CMK (cell line): ENCODE results near the gene NPHP4.
"Not testable (repeated sequence)": the region's sequence is repeated elsewhere in the genome, so short reads cannot be mapped to it uniquely, and the experiment has no call there.

Experiments
- DNase-seq: peaks from one replicate; pipeline ENCODE4 v3.0.0-alpha.2; 2010; ENCODE audit warnings: low read depth

NPHP4 gene

GRCh38 chr1:5876094-5876650, 116.1 kb downstream of the NPHP4 start:
- no peak for DNase-seq

DNA sequence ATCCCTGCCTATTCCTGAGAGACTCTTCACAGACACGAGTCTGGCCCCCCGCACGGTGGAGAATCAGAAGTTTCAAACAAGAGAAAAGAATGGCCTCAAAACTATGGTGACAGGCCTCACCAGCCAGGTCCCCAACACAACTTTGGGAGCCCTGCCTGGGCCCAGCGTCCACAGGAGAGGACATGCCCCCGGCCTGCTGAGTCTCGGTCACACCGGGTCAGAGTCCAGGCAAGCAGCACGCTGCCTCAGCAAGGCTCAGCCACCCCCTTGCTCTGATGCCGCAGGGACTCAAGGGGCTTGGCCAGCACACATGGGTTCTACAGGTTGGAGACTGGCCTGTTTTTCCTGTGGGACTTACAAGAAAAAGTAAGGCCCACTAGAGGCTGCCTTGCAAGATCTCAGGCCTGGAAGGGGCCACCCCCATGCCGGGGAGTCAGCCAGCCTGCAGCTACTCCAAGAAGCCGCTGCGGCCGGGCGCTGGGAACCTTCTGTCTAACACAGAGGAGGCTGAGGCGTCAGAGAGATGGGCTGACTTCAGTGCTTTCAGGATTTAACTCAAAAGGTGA, 116.8 kb downstream of the NPHP4 start:
- DNase-seq, result no peak

DNA sequence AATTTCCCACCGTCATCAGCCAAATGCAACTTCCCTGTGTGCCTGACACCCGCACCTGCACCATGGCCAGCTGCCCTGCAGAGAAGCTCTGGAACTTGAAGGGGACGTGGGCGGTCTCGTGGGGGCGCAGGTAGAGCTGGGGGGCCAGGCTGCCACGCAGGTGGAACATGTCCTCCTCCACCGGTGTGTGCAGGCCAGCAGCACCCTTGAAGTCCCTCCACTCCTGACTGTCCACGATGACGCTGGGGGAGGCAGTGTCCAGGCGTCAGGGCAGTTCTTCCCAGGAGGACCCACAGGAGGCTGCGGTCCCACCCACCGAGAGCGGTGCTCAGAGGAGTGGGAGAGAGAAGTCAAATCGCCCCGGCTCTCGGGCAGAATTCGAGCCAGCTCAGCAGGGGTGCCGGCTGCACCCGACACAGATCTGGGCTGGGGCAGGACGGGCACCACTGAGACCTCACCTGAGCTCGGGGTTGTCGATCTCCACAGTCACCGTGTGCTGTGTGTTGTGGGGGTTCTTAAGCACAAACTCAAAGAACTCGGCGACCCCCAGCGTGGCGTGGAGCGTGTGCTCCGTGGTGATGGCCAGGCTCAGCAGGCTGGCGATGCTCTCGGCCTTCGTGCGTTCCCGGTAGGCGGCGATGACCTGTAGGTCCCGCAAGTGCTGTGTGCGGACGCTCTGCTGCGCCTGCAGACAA, 117.7 kb downstream of the NPHP4 start:
- DNase-seq, result no peak

GRCh38 chr1:5873556-5873955, 118.7 kb downstream of the NPHP4 start:
- DNase-seq, result no peak

DNA sequence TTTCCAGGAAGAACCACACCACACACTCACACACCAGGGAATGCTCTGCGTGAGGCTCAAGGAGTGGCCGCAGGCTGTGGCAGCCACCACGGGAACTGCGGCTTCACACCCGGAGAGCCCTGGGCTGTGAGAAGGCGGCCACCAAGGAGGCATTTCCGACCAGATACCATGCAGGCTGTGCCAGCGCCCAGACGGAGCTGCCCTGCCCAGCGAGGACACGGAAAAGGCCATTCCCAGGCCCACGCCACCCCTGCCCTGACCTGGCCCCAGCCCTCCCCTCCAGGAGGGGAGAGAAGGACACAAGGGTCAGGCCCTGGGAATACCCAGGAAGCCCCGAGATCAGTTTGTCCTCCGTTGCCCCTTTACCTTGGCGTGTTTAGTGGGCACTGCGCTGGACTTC, 119.3 kb downstream of the NPHP4 start:
- DNase-seq, result no peak

- DNase-seq, result no peak
These were observed 123.2 kb downstream of the NPHP4 start for GRCh38 chr1:5868931-5869500.

- no peak for DNase-seq
These were observed 126.5 kb downstream of the NPHP4 start for GRCh38 chr1:5865774-5866173.

GRCh38 chr1:5865056-5865455, 127.2 kb downstream of the NPHP4 start:
- no peak for DNase-seq

GRCh38 chr1:5864256-5864655, 128.0 kb downstream of the NPHP4 start:
- DNase-seq, result no peak

GRCh38 chr1:5863238-5863637, 129.0 kb downstream of the NPHP4 start:
- no peak for DNase-seq

- no peak for DNase-seq
These were observed 130.1 kb downstream of the NPHP4 start for GRCh38 chr1:5861871-5862825.

- no peak for DNase-seq
These were observed 131.9 kb downstream of the NPHP4 start for GRCh38 chr1:5860277-5860676.

DNA sequence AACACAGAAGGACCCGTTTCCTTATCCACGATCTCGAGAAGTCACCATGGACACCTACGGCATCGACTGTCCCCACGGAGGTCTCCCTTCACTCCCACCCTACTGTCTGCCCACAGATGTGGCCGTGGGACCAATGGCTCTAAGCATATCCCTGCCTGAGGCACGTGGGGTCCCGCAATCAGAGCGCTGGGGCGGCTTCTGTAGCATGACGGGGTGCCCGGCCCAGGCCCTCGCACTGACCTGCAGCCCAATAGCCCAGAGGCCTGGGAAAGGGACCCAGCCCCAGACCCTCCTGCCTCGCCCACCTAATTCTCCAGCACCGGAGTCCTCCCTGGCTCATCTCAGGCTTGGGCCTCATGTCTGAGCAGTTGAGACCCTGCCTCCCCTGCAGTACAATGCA, 132.5 kb downstream of the NPHP4 start:
- no peak for DNase-seq

GRCh38 chr1:5858844-5859407, 133.3 kb downstream of the NPHP4 start:
- no peak for DNase-seq

DNA sequence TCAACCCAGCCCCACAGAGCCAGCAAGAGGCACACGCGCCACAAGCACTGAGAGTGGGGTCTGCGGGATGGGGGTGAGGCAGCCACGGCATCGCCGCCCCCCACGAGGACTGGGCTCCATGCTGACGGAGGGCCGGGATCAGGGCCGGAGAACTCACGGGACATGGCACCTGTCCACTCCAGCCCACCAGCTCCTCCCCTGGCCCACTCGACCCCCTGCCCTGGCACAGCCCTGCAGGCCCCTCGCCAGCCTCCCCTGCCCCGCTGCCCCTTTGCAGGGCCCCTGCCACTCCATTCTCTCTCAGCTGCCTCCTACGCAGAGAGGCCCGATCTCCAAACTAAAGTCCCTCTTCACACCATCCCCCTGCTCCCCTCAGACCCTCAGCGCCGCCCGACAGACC, 134.0 kb downstream of the NPHP4 start:
- no peak for DNase-seq

DNA sequence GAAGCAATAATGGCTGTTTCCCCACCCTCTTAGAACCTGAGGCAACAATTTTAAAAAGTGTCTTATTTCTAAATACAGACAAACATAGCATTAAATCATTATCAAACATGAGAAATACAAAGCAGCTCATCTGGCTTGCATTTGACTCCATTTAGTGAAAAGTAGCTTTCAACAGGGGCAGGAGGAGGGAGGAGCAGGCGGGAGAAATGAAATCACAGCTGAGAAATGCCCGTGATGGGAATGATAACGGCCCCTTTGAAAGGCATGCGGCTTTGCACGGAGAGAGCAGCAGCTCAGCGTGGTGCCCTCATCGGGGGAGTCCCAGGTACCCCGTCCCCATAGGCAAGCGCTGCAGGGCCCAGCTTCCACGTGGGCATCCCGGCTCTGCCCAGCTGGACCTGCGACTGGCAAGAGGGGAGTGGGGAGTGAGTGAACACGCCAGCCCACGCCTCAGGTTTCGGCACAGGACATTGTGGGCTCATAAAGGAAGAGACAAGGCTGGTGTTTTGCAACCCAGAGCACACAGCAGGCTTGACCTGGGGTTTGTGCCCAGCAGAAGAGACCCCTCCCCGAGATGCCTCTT, 134.6 kb downstream of the NPHP4 start:
- DNase-seq, result no peak

GRCh38 chr1:5857011-5857410, 135.2 kb downstream of the NPHP4 start:
- DNase-seq, result no peak

- DNase-seq, result no peak
These were observed 135.9 kb downstream of the NPHP4 start for GRCh38 chr1:5856246-5856815.

DNA sequence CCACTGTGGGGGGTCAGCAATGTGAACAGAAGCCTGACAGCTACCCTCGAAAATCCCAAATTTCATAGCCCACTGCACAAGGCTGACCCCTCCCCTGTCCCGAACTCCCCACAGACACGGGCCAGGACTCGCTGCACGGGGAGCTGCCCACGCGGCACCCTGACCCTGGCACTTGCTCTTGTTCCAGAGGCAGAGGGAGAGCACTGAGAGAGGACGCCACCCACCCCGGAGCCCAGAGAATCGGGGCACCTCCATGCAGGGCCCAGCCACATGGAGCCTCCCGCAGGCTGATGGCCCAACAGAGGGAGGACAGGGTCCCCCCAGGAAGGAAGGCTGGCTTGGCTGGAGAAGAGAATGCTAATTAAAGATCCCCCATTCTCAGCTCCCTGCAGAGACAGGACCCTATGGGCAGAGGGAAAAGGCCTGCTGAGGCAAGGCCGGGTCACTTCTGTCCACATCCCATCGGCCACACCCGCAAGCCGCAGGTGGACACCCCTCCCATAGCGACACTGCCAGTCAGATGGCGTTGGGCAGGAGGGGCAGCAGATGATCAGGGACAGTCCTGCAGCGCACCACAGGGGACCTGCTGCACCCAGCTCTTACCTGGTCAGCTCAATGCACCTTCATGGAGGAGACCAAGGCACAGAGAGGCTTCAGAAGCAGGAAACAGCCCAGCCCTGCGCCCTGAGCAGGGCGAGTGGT, 136.9 kb downstream of the NPHP4 start:
- no peak for DNase-seq

DNA sequence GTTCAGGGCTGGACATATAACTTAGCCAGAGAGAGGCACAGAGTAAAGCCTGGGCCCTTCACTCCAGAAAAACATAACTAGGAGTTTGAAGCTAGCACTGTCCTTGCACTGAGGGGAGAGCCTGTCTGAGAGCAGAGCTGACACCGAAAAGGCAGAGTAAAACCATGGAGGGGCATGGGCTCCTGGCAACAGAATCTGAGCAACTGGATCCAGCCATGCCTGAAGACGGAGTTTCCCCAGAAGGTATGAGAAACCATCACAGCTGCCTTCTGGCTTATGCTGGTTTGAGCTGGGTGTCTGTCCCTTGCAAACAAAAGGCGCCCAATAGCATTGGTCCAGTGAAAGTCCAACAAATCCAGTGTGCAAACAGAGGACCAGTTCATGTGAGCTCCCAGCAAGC, 137.5 kb downstream of the NPHP4 start:
- DNase-seq, result no peak

DNA sequence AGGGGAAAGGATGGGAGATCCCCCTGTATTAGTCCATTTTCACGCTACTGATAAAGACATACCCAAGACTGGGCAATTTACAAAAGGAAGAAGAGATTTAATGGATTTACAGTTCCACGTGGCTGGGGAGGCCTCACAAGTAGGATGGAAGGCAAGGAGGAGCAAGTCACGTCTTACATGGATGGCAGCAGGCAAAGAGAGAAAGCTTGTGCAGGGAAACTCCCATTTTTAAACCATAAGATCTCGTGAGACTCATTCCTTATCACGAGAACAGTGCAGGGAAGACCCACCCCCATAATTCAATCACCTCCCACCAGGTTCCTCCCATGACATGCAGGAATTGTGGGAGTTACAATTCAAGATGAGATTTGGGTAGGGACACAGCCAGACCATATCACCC, 138.4 kb downstream of the NPHP4 start:
- not testable (repeated sequence) for DNase-seq
